ENCODE measurements around the gene SYT1. TPM values are rescaled to one million over a fixed set of nuclear protein-coding genes. Genes with fewer than 3 reads are reported as not detected.

The SYT1 gene
- total and polyA plus RNA-seq, 2 of the 8 experiments (the other 6 are each of a cell fraction or from before 2014, with no cell fraction given) = 11.0 to 34.6 TPM

DNA sequence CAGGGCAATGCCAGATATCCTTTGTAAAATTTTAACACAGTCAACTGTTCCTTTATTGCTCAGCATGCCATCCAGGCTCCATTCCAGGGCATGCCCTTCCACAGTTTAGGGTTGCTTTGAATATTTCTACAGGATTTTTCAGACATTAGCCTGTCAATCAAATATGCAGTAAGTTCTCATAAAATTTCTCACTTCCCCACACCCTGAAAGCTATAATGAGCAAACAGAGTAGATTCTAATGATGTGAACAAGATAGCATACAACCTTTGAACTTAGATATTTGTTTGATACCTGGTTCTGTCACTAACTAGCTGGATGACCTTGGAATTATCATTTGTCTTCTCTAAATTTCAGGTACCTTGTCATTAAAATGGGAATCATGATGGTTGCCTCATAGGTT, 251.2 kb downstream of the SYT1 start:
- Histone ChIP-seq H2BK20ac (ENCODE audit: low read length) (no peak overlapping the region), H2BK15ac (ENCODE audit: low read length) (no peak overlapping the region), H3K23ac (ENCODE audit: insufficient read length) (no peak overlapping the region), H3K4me3 (ENCODE audit: extremely low read depth in 1 of 4, insufficient read depth in 2 of 4, low read depth in 3 of 4, low read length in 4 of 4) (no peak overlapping the region), H3K9me3 (ENCODE audit: insufficient read depth in 2 of 2, low read depth in 1 of 2, low read length in 1 of 2) (no peaks in the 10 kb centered on the region), H3K4ac (replicated peaks; ENCODE audit: insufficient read length, low read depth, low read length) (no peak overlapping the region), H4K20me1 (replicated peaks in 1 of 2; ENCODE audit: control insufficient read depth in 1 of 2, insufficient read depth in 2 of 2, low read length in 2 of 2) (peaks cover 0 to 2% of the 10 kb centered on the region in 2 experiments), H3K9ac (replicated peaks in 1 of 4; ENCODE audit: extremely low read depth in 1 of 4, low read depth in 3 of 4, low read length in 3 of 4) (no peak overlapping the region), H2BK120ac (replicated peaks; ENCODE audit: low read depth, low read length) (no peak overlapping the region), H3K18ac (ENCODE audit: extremely low read depth, low read length) (no peak overlapping the region), H3K79me2 (ENCODE audit: control insufficient read depth in 1 of 2, insufficient read depth in 2 of 2, low read length in 2 of 2) (no peaks in the 10 kb centered on the region), H3K27me3 (replicated peaks in 1 of 4; ENCODE audit: control insufficient read depth in 3 of 4, extremely low read depth in 1 of 4, insufficient read depth in 3 of 4, low read length in 3 of 4) (no peaks in the 10 kb centered on the region), H2AK5ac (ENCODE audit: low read depth, low read length) (no peak overlapping the region), H3K27ac (ENCODE audit: low read depth, low read length) (no peak overlapping the region), H3K23me2 (ENCODE audit: low read depth, low read length) (no peaks in the 10 kb centered on the region; the same call in 1 of the 2 replicates), H4K91ac (replicated peaks; ENCODE audit: insufficient read length, low read length) (no peak overlapping the region), H3K4me1 (replicated peaks in 1 of 4; ENCODE audit: control insufficient read depth in 3 of 4, insufficient read depth in 4 of 4, low read length in 3 of 4) (no peaks in the 10 kb centered on the region), H4K8ac (ENCODE audit: extremely low read depth, insufficient read depth, low read length) (no peak overlapping the region), H3K4me2 (ENCODE audit: insufficient read depth in 1 of 2, low read depth in 2 of 2, low read length in 2 of 2) (no peak overlapping the region), H2BK5ac (ENCODE audit: low read depth, low read length) (no peak overlapping the region), H2BK12ac (ENCODE audit: low read depth, low read length) (no peak overlapping the region), H4K5ac (ENCODE audit: insufficient read length, low read depth, low read length) (no peak overlapping the region), H2AFZ (ENCODE audit: low read length) (no peak overlapping the region), H3K14ac (ENCODE audit: insufficient read length) (no peak overlapping the region), H3K36me3 (ENCODE audit: control insufficient read depth in 2 of 4, insufficient read depth in 4 of 4, low read length in 3 of 4) (no peaks in the 10 kb centered on the region), H3K79me1 (ENCODE audit: low read depth, low read length) (no peaks in the 10 kb centered on the region), H3K56ac (replicated peaks; ENCODE audit: insufficient read length, low read depth, low read length) (no peak overlapping the region)
- FAIRE-seq = no peak
- no peak for DNase-seq (ENCODE audit: low read depth in 1 of 2, low spot score in 2 of 2)
- CTCF ChIA-PET (ENCODE audit: partially characterized antibody) = no interaction called here
- POLR2A ChIA-PET (ENCODE audit: partially characterized antibody) = no interaction called here
- TF ChIP-seq FOSL1 (IDR thresholded peaks at IDR 0.05; ENCODE audit: insufficient read depth, low read depth, low read length) (no peak), BACH1 (IDR thresholded peaks at IDR 0.05; ENCODE audit: low read length) (no peak), GTF2F1 (IDR thresholded peaks at IDR 0.05; ENCODE audit: borderline replicate concordance, low read depth, low read length) (no peak)

Data from H1 (cell line).